ENCODE results near the gene ORAI2.
"Not testable (repeated sequence)": the region's sequence is repeated elsewhere in the genome, so short reads cannot be mapped to it uniquely, and the experiment has no call there.

GRCh38 chr7:102493220-102493935 is 60.0 kb downstream of the ORAI2 start:
- not testable (repeated sequence) for TF ChIP-seq CTCF (conservative IDR thresholded peaks at IDR 0.05; ENCODE audit: low read length); EZH2phosphoT487 (IDR thresholded peaks at IDR 0.05; ENCODE audit: borderline replicate concordance, low read depth, low read length)

All from OCI-LY7 (cell line).